Omental fat pad (tissue), 4 donors: ENCODE data around the gene CLDN24. TPM values are rescaled to one million over a fixed set of nuclear protein-coding genes. Genes with fewer than 3 reads are reported as not detected.

ENCODE experiments used
- ATAC-seq: fragments of 150-250 bp; one replicate; pipeline ENCODE4 v1.9.1; 2016; ENCODE audit warnings: mild to moderate bottlenecking, moderate library complexity; ENCODE audit not compliant: low FRiP score
- DNase-seq: peaks from one replicate; pipeline ENCODE4 v3.0.0-alpha.2; 2019; ENCODE audit warnings: low spot score
- CTCF ChIP-seq, 3 donors: fragments of 450-650 bp; IDR thresholded peaks; one replicate each; pipeline ENCODE4 v1.5.1; 2016 to 2017; ENCODE audit warnings: antibody characterized with exemption in 3 of 3, mild to moderate bottlenecking in 3 of 3, moderate library complexity in 2 of 3
- total RNA-seq, 4 donors: library from RNA; depleted of rRNA; stranded (reverse); fragments of >200 nt; gene quantifications; one replicate each; pipeline ENCODE4 v1.1.0, GENCODE V29; 2016

CLDN24 gene
- total RNA-seq, 4 donors from 2014 or later: not detected

- ATAC-seq (no peak), DNase-seq (no peak)
- TF ChIP-seq CTCF (IDR thresholded peaks at IDR 0.05): no peak
Measured at GRCh38 chr4:183276106-183276505, 46.1 kb downstream of the CLDN24 start.

GRCh38 chr4:183272384-183272783 is 49.8 kb downstream of the CLDN24 start:
- DNase-seq (no peak), ATAC-seq (no peak)

More at GRCh38 chr4:183272384-183272783, 49.8 kb downstream of the CLDN24 start:
- TF ChIP-seq CTCF (IDR thresholded peaks at IDR 0.05): no peak

Other genes with a start within 250 kb of the CLDN24 start
- 10 to 100 TPM; 33.7 to 48.3 (median 42.9) TPM for gene WWC2, start 223.2 kb downstream of the CLDN24 start, total RNA-seq
- not detected for gene CLDN22, start 2.1 kb downstream of the CLDN24 start, total RNA-seq
- 10 to 100 TPM; 16.1 to 25.2 (median 20.1) TPM for gene CDKN2AIP, start 122.2 kb upstream of the CLDN24 start, total RNA-seq
- 10 to 100 TPM; 11.5 to 28.5 (median 13.9) TPM for gene ING2, start 182.6 kb upstream of the CLDN24 start, total RNA-seq